GM18951 (cell line): Measurements from ENCODE around the gene TMPRSS9.
"Not testable (repeated sequence)": the region's sequence is repeated elsewhere in the genome, so short reads cannot be mapped to it uniquely, and the experiment has no call there.

ENCODE experiments used
- POLR2A ChIP-seq: IDR thresholded peaks from 4 replicates; pipeline ENCODE4 v1.6.1; 2011; ENCODE audit warnings: mild to moderate bottlenecking; ENCODE audit not compliant: insufficient read length, insufficient read depth; ENCODE audit errors: extremely low read depth
- in situ Hi-C: fragments of 300-500 bp; cut with MboI; formaldehyde crosslinking; loops from one replicate; pipeline ENCODE4 v1.12.0; 2022; ENCODE audit warnings: low sequenced_read_pairs, mixed read lengths, inconsistent platforms; ENCODE audit not compliant: unreplicated experiment

The TMPRSS9 gene

GRCh38 chr19:2464389-2464788 is 104.3 kb downstream of the TMPRSS9 start:
- no peak for TF ChIP-seq POLR2A
- in situ Hi-C loops, result no loop called here

- TF ChIP-seq POLR2A, result no peak
- in situ Hi-C loops, result no loop called here
Observed at GRCh38 chr19:2468596-2468995, 108.5 kb downstream of the TMPRSS9 start.

- in situ Hi-C loops, result no loop called here
- no peak for TF ChIP-seq POLR2A
Observed at GRCh38 chr19:2469102-2469914, 109.2 kb downstream of the TMPRSS9 start.

GRCh38 chr19:2469915-2470200 is 109.8 kb downstream of the TMPRSS9 start:
- in situ Hi-C loops, result not testable (repeated sequence)

GRCh38 chr19:2474232-2475017 is 114.4 kb downstream of the TMPRSS9 start:
- in situ Hi-C loops, result loop anchor here (5.0 kb wide), 1 partner anchor 138 kb away; no protein-coding TSS in a partner anchor
- TF ChIP-seq POLR2A, result no peak

GRCh38 chr19:2475018-2475701 is 115.1 kb downstream of the TMPRSS9 start:
- in situ Hi-C loops, result loop anchor here (5.0 kb wide), 1 partner anchor 137 kb away; no protein-coding TSS in a partner anchor

More at GRCh38 chr19:2475018-2475701, 115.1 kb downstream of the TMPRSS9 start:
- TF ChIP-seq POLR2A, result no peak
